B cell (primary cell): ENCODE results near the gene LLCFC1. TPM values are rescaled to one million over a fixed set of nuclear protein-coding genes. Genes with fewer than 3 reads are reported as not detected.

Source experiments
- ATAC-seq: fragments of 200-7000 bp; cut with Tn5 transposase; one replicate; pipeline ENCODE4 v1.10.0; 2021; ENCODE audit warnings: low read depth, mild to moderate bottlenecking, moderate number of reproducible peaks, moderate library complexity
- CTCF ChIA-PET: fragments of 350-600 bp; sonication (Branson Sonifier 250); formaldehyde crosslinking; loops from one replicate; lab custom pipeline; 2021; ENCODE audit warnings: antibody characterized with exemption, inconsistent platforms; lab: Charles Lee
- POLR2A ChIA-PET: fragments of 350-600 bp; sonication (Branson Sonifier 250); formaldehyde crosslinking; loops from one replicate; lab custom pipeline; 2021; ENCODE audit warnings: antibody characterized with exemption; lab: Charles Lee
- DNase-seq: peaks from one replicate; pipeline ENCODE4 v3.0.0; 2013
- H2AFZ ChIP-seq: 2 replicates; pipeline ENCODE4 v1.6.1; 2012; ENCODE audit warnings: mild to moderate bottlenecking, low read depth, low read length; ENCODE audit not compliant: insufficient read depth, poor library complexity, severe bottlenecking
- H3K27ac ChIP-seq, 2 donors: 1 replicate in 1 of 2; 2 replicates in 1 of 2; pipeline ENCODE4 v1.5.1; 2012 to 2013; ENCODE audit warnings: low read length in 2 of 2, mild to moderate bottlenecking in 2 of 2, moderate library complexity in 1 of 2
- H3K27me3 ChIP-seq, 4 experiments: fragments of 200-600 bp in 1 of 4; sonication (generic) in 1 of 4; replicated peaks in 1 of 4; 1 replicate in 2 of 4; 2 replicates in 2 of 4; pipeline versions ENCODE4 v1.6.1 to v1.7.0; 2013 to 2016; ENCODE audit warnings: low read length in 3 of 4, mild to moderate bottlenecking in 2 of 4, mixed read lengths in 1 of 4, moderate library complexity in 1 of 4; ENCODE audit not compliant: insufficient read depth in 4 of 4, control insufficient read depth in 3 of 4; ENCODE audit errors: control extremely low read depth in 1 of 4
- H3K36me3 ChIP-seq, 2 experiments: replicated peaks in 1 of 2; 1 replicate in 1 of 2; 2 replicates in 1 of 2; pipeline versions ENCODE4 v1.6.1 to v1.7.1; 2013; ENCODE audit warnings: low read length in 1 of 2; ENCODE audit not compliant: insufficient read depth in 2 of 2, control insufficient read depth in 1 of 2; ENCODE audit errors: control extremely low read depth in 1 of 2, extremely low read depth in 1 of 2
- H3K4me1 ChIP-seq, 2 donors: fragments of 200-600 bp in 1 of 2; sonication (generic) in 1 of 2; 1 replicate in 1 of 2; 2 replicates in 1 of 2; pipeline versions ENCODE4 v1.5.1 to v1.6.1; 2013 to 2017; ENCODE audit warnings: low read length in 2 of 2; ENCODE audit not compliant: control insufficient read depth in 2 of 2, insufficient read depth in 2 of 2
- H3K4me2 ChIP-seq: replicated peaks from 2 replicates; pipeline ENCODE3; 2012; ENCODE audit warnings: mild to moderate bottlenecking, low read depth, low read length; ENCODE audit not compliant: poor library complexity, severe bottlenecking
- H3K4me3 ChIP-seq, 5 experiments: fragments of 200-600 bp in 1 of 5; sonication (generic) in 1 of 5; 1 replicate in 3 of 5; 2 replicates in 2 of 5; pipeline versions ENCODE4 v1.5.1 to v1.7.0; 2011 to 2016; ENCODE audit warnings: low read length in 4 of 5, mild to moderate bottlenecking in 4 of 5, low read depth in 2 of 5, control low read depth in 1 of 5, moderate library complexity in 1 of 5; ENCODE audit not compliant: insufficient read depth in 1 of 5; ENCODE audit errors: control extremely low read depth in 1 of 5, extremely low read depth in 1 of 5
- H3K79me2 ChIP-seq: fragments of 200-600 bp; sonication (generic); one replicate; pipeline ENCODE4 v1.6.0; 2016; ENCODE audit warnings: low read length; ENCODE audit not compliant: control insufficient read depth, insufficient read depth
- H3K9ac ChIP-seq: fragments of 200-600 bp; sonication (generic); 2 replicates; pipeline ENCODE4 v1.6.1; 2017; ENCODE audit warnings: mild to moderate bottlenecking, low read length, moderate library complexity
- H3K9me3 ChIP-seq, 3 donors: one replicate each; pipeline versions ENCODE4 v1.6.1 to v1.7.1; 2013; ENCODE audit warnings: low read length in 2 of 3; ENCODE audit not compliant: control insufficient read depth in 2 of 3, insufficient read depth in 1 of 3; ENCODE audit errors: control extremely low read depth in 1 of 3
- H4K20me1 ChIP-seq: 2 replicates; pipeline ENCODE4 v1.6.0; 2012; ENCODE audit warnings: mild to moderate bottlenecking, low read length; ENCODE audit not compliant: insufficient read depth, control insufficient read depth, poor library complexity, severe bottlenecking
- H3K27ac Mint-ChIP-seq: one replicate; pipeline ENCODE4 v1.8.0; 2021; ENCODE audit warnings: mixed read lengths
- H3K27me3 Mint-ChIP-seq: one replicate; pipeline ENCODE4 v1.8.0; 2021; ENCODE audit warnings: mixed read lengths
- H3K4me1 Mint-ChIP-seq: one replicate; pipeline ENCODE4 v1.8.0; 2021; ENCODE audit warnings: mixed read lengths
- H3K4me3 Mint-ChIP-seq: one replicate; pipeline ENCODE4 v1.8.0; 2021; ENCODE audit warnings: mixed read lengths
- H3K9me3 Mint-ChIP-seq: one replicate; pipeline ENCODE4 v1.8.0; 2022; ENCODE audit warnings: mixed read lengths; ENCODE audit not compliant: insufficient read depth
- CTCF ChIP-seq: fragments of 200-600 bp; IDR thresholded peaks from one replicate; pipeline ENCODE4 v1.8.0; 2022; ENCODE audit warnings: antibody characterized with exemption, mild to moderate bottlenecking
- EZH2 ChIP-seq: IDR thresholded peaks from 2 replicates; pipeline ENCODE4 v1.6.1; 2012; ENCODE audit warnings: borderline replicate concordance, low read depth, mild to moderate bottlenecking, moderate library complexity, low read length; ENCODE audit not compliant: insufficient read depth, poor library complexity, severe bottlenecking
- WGBS: methylation state at CpG from one replicate; pipeline ENCODE4 v1.1.5; 2013; ENCODE audit warnings: missing lambda C conversion rate; ENCODE audit not compliant: insufficient coverage; 5-methylcytosine and 5-hydroxymethylcytosine counted together
- intact Hi-C: fragments of 100-400 bp; cut with micrococcal nuclease; formaldehyde crosslinking; loops from one replicate; pipeline ENCODE4 v1.10.0; 2022
- polyA plus RNA-seq: library from polyadenylated mRNA; depleted of rRNA; stranded (reverse); fragments of >200 nt; gene quantifications from 2 replicates; pipeline ENCODE4 v1.2.3, GENCODE V29; 2012
- total RNA-seq, 2 donors: library from RNA; stranded (reverse); fragments of 120-200 nt in 1 of 2; gene quantifications; 1 replicate in 1 of 2; 2 replicates in 1 of 2; pipeline versions ENCODE4 v1.2.3 to v1.2.4, GENCODE V29; 2013 to 2022

The LLCFC1 gene
- total and polyA plus RNA-seq, 2 donors (not counting 1 experiment from before 2014, with no cell fraction given), result not detected

GRCh38 chr7:142910031-142910433 lies 29.3 kb upstream of the LLCFC1 start:
- Histone ChIP-seq H3K27me3 (peaks cover 0 to 9% (median 3%) of the 10 kb centered on the region in 4 experiments), H3K36me3 (no peaks in the 10 kb centered on the region), H3K79me2 (no peaks in the 10 kb centered on the region), H3K4me1 (no peaks in the 10 kb centered on the region), H3K4me2 (no peak overlapping the region), H3K27ac (no peak overlapping the region), H2AFZ (no peak overlapping the region), H3K9me3 (peaks cover 0 to 3% (median 2%) of the 10 kb centered on the region in 3 donors), H4K20me1 (no peaks in the 10 kb centered on the region), H3K4me3 (no peak overlapping the region), H3K9ac (no peak overlapping the region)
- ATAC-seq, result no peak
- Mint-ChIP-seq H3K9me3 (no peaks in the 10 kb centered on the region), H3K27me3 (peaks cover 45% of the 10 kb centered on the region), H3K4me3 (no peak overlapping the region), H3K4me1 (no peaks in the 10 kb centered on the region), H3K27ac (no peak overlapping the region)
- WGBS, result no CpG with 5 or more reads among the region's 2 CpGs
- intact Hi-C loops, result no loop called here
- DNase-seq, result no peak
- TF ChIP-seq CTCF (no peak), EZH2 (no peak)
- ChIA-PET POLR2A (no interaction called here), CTCF (interaction anchor here (0.8 to 3.6 kb wide), 9 partner anchors 9 to 305 kb away, joined by 3 to 21 read pairs (median 4); no protein-coding TSS in a partner anchor)

GRCh38 chr7:142910481-142910880 lies 28.8 kb upstream of the LLCFC1 start:
- Histone ChIP-seq H3K4me1 (no peaks in the 10 kb centered on the region), H2AFZ (no peak overlapping the region), H3K79me2 (no peaks in the 10 kb centered on the region), H3K27me3 (peaks cover 0 to 9% (median 3%) of the 10 kb centered on the region in 4 experiments), H3K27ac (no peak overlapping the region), H3K9me3 (peaks cover 0 to 3% (median 2%) of the 10 kb centered on the region in 3 donors), H3K9ac (no peak overlapping the region), H3K4me2 (no peak overlapping the region), H4K20me1 (no peaks in the 10 kb centered on the region), H3K36me3 (no peaks in the 10 kb centered on the region), H3K4me3 (no peak overlapping the region)
- peaks cover 45% of the 10 kb centered on the region for H3K27me3 Mint-ChIP-seq
- whole genome bisulfite sequencing, result no CpG with 5 or more reads among the region's 2 CpGs
- no peak overlapping the region for H3K4me3 Mint-ChIP-seq
- no peak for TF ChIP-seq CTCF
- TF ChIP-seq EZH2, result no peak
- H3K4me1 Mint-ChIP-seq, result no peaks in the 10 kb centered on the region
- no peaks in the 10 kb centered on the region for H3K9me3 Mint-ChIP-seq
- DNase-seq, result no peak
- POLR2A ChIA-PET, result no interaction called here
- no peak for ATAC-seq
- no peak overlapping the region for H3K27ac Mint-ChIP-seq
- CTCF ChIA-PET, result interaction anchor here (0.9 to 3.6 kb wide), 6 partner anchors 10 to 304 kb away, joined by 3 to 21 read pairs (median 6); no protein-coding TSS in a partner anchor
- intact Hi-C loops, result no loop called here
